HepG2 (cell line): ENCODE results near the gene PCBP1. TPM values are rescaled to one million over a fixed set of nuclear protein-coding genes. Genes with fewer than 3 reads are reported as not detected.

Experiments used
- ATAC-seq: fragments of 200-7000 bp; cut with Tn5 transposase; 3 replicates; pipeline ENCODE4 v1.9.1; 2020; ENCODE audit warnings: mild to moderate bottlenecking, moderate library complexity
- BruUV-seq: library from RNA; stranded (reverse); fragments of 400-500 nt; replicated peaks from 2 replicates; lab custom pipeline; 2021; lab: Mats Ljungman, UMichigan
- CTCF ChIA-PET: fragments of 300-600 bp; formaldehyde crosslinking; extraction: SDS; loops from one replicate; lab custom pipeline; 2021; ENCODE audit warnings: low total read pairs, inconsistent platforms, low intra/inter-chr PET ratio; lab: Yijun Ruan, JAX
- POLR2A ChIA-PET: fragments of 350-600 bp; sonication (Branson Sonifier 250); formaldehyde crosslinking; loops from one replicate; lab custom pipeline; 2020; ENCODE audit warnings: antibody characterized with exemption, inconsistent platforms; lab: Yijun Ruan, JAX
- DNase-seq: peaks from one replicate; pipeline ENCODE4 v3.0.0-alpha.2; 2015; ENCODE audit warnings: low spot score
- FAIRE-seq: peaks from 3 replicates; lab custom pipeline; 2011; peaks lifted over from hg19 to GRCh38; lab: Jason Lieb, UNC
- H2AFZ ChIP-seq: one replicate; pipeline ENCODE4 v1.6.1; 2011; ENCODE audit warnings: low read length, inconsistent platforms
- H3K27ac ChIP-seq: fragments of 300-600 bp; 3 replicates; pipeline ENCODE4 v1.8.0; 2011; ENCODE audit warnings: mixed run types, mild to moderate bottlenecking, mixed read lengths, low read length, inconsistent platforms; ENCODE audit not compliant: insufficient read depth; ENCODE audit errors: extremely low read length
- H3K27me3 ChIP-seq, 2 experiments: fragments of 200-600 bp in 1 of 2; 2 replicates in 1 of 2; 3 replicates in 1 of 2; pipeline versions ENCODE4 v1.6.0 to v1.8.0; 2011; ENCODE audit warnings: low read length in 2 of 2, mild to moderate bottlenecking in 2 of 2, moderate library complexity in 2 of 2, inconsistent platforms in 1 of 2; ENCODE audit not compliant: insufficient read depth in 2 of 2, control insufficient read depth in 1 of 2
- H3K36me3 ChIP-seq, 2 experiments: fragments of 200-600 bp in 1 of 2; replicated peaks in 1 of 2; 2 replicates in 1 of 2; 3 replicates in 1 of 2; pipeline versions ENCODE4 v1.5.1 to v1.8.0; 2011; ENCODE audit warnings: low read length in 2 of 2, inconsistent platforms in 1 of 2; ENCODE audit not compliant: insufficient read depth in 2 of 2, control insufficient read depth in 1 of 2
- H3K4me1 ChIP-seq: 2 replicates; pipeline ENCODE4 v1.5.1; 2012; ENCODE audit warnings: low read length, inconsistent platforms; ENCODE audit not compliant: insufficient read depth
- H3K4me2 ChIP-seq: 2 replicates; pipeline ENCODE4 v1.6.0; 2011; ENCODE audit warnings: low read depth, low read length, inconsistent platforms
- H3K4me3 ChIP-seq, 3 experiments: fragments of 200-600 bp in 1 of 3; sonication (generic), shearing (Covaris generic) in 1 of 3; replicated peaks in 1 of 3; 2 replicates each; pipeline ENCODE4 v1.5.1; 2011 to 2016; ENCODE audit warnings: low read length in 3 of 3, inconsistent platforms in 2 of 3, low read depth in 2 of 3, mild to moderate bottlenecking in 2 of 3, control low read depth in 1 of 3, mixed read lengths in 1 of 3; ENCODE audit not compliant: insufficient read depth in 1 of 3
- H3K79me2 ChIP-seq: one replicate; pipeline ENCODE4 v1.6.1; 2011; ENCODE audit warnings: low read length, inconsistent platforms; ENCODE audit not compliant: insufficient read depth
- H3K9ac ChIP-seq: 2 replicates; pipeline ENCODE4 v1.6.0; 2011; ENCODE audit warnings: mild to moderate bottlenecking, low read depth, low read length, inconsistent platforms; ENCODE audit not compliant: insufficient read depth
- H3K9me3 ChIP-seq: 2 replicates; pipeline ENCODE4 v1.5.1; 2012; ENCODE audit warnings: mild to moderate bottlenecking, low read length
- H4K20me1 ChIP-seq: 2 replicates; pipeline ENCODE4 v1.6.0; 2011; ENCODE audit warnings: inconsistent platforms, mild to moderate bottlenecking, low read length, moderate library complexity; ENCODE audit not compliant: insufficient read depth
- ATAD3A ChIP-seq: sonication (generic); formaldehyde crosslinking; IDR thresholded peaks from 2 replicates; pipeline ENCODE4 v1.4.0; 2020; ENCODE audit warnings: missing genetic modification reagents
- FOXP1 ChIP-seq, 2 experiments: fragments of 450-650 bp in 1 of 2; IDR thresholded peaks; 2 replicates each; pipeline ENCODE4 v1.6.1; 2017 to 2018; ENCODE audit warnings: antibody characterized with exemption in 1 of 2
- SMARCE1 ChIP-seq: fragments of 450-650 bp; IDR thresholded peaks from 2 replicates; pipeline ENCODE4 v1.6.1; 2017; ENCODE audit warnings: borderline replicate concordance
- SNAPC2 ChIP-seq: sonication (generic); formaldehyde crosslinking; IDR thresholded peaks from 2 replicates; pipeline ENCODE4 v1.8.1; 2022; ENCODE audit warnings: mild to moderate bottlenecking, missing genetic modification reagents
- ZFP62 ChIP-seq: sonication (generic); formaldehyde crosslinking; IDR thresholded peaks from 2 replicates; pipeline ENCODE4 v1.4.0; 2020; ENCODE audit warnings: missing genetic modification reagents
- ZNF335 ChIP-seq: sonication (generic); formaldehyde crosslinking; IDR thresholded peaks from 2 replicates; pipeline ENCODE4 v1.4.0; 2020; ENCODE audit warnings: missing genetic modification reagents
- ZNF33A ChIP-seq: sonication (generic); formaldehyde crosslinking; IDR thresholded peaks from 2 replicates; pipeline ENCODE4 v1.5.1; 2020; ENCODE audit warnings: missing genetic modification reagents, mild to moderate bottlenecking, moderate library complexity, borderline replicate concordance
- ZNF501 ChIP-seq: sonication (generic); formaldehyde crosslinking; IDR thresholded peaks from 2 replicates; pipeline ENCODE4 v1.5.1; 2020; ENCODE audit warnings: mild to moderate bottlenecking, moderate library complexity, missing genetic modification reagents
- ZNF552 ChIP-seq: sonication (generic); formaldehyde crosslinking; IDR thresholded peaks from 2 replicates; pipeline ENCODE4 v1.9.0; 2022; ENCODE audit warnings: missing genetic modification reagents, mild to moderate bottlenecking, borderline replicate concordance
- ZNF562 ChIP-seq: sonication (generic); formaldehyde crosslinking; IDR thresholded peaks from 2 replicates; pipeline ENCODE4 v1.8.0; 2022; ENCODE audit warnings: missing genetic modification reagents, borderline replicate concordance
- WGBS: methylation state at CpG from one replicate; pipeline ENCODE4 v1.1.6; 2017; ENCODE audit warnings: low lambda C conversion rate; 5-methylcytosine and 5-hydroxymethylcytosine counted together
- in situ Hi-C: cut with HindIII; loops from 2 replicates; pipeline ENCODE4 v1.10.0; 2017; ENCODE audit warnings: low pct_unique_long_range_greater_than_20kb; ENCODE audit not compliant: extremely low pct_ligation_motif_present
- intact Hi-C: fragments of 100-400 bp; cut with micrococcal nuclease; formaldehyde crosslinking; loops from one replicate; pipeline ENCODE4 v1.10.0; 2022; ENCODE audit not compliant: unreplicated experiment
- polyA plus RNA-seq, 8 experiments: library from polyadenylated mRNA; depleted of rRNA in 3 of 8; stranded (reverse) in 7 of 8; unstranded in 1 of 8; fragments of >200 nt; fragmentation: Illumina TruSeq in 4 of 8; extraction: Trizol in 4 of 8; gene quantifications; 2 replicates each; pipeline versions ENCODE4 v1.2.1 to v1.2.3, GENCODE V29; 2011 to 2016; ENCODE audit warnings: low read depth in 4 of 8, missing spikeins in 1 of 8, mixed read lengths in 1 of 8; ENCODE audit not compliant: insufficient read depth in 1 of 8
- total RNA-seq, 5 experiments: library from RNA; depleted of rRNA; stranded (reverse); fragments of >200 nt; fragmentation: Illumina TruSeq; extraction: Trizol; gene quantifications; 2 replicates each; pipeline ENCODE4 v1.2.3, GENCODE V29; 2016; ENCODE audit warnings: low read depth in 1 of 5
- TF ChIP-seq, protein P1 (sequence below), 2 experiments: fragments of 450-650 bp in 1 of 2; sonication (generic) in 1 of 2; formaldehyde crosslinking; IDR thresholded peaks; 2 replicates each; pipeline versions ENCODE4 v1.5.0 to v1.8.0; 2020 to 2022; ENCODE audit warnings: mild to moderate bottlenecking in 1 of 2, missing genetic modification reagents in 1 of 2
- TF ChIP-seq, protein P2 (sequence below): sonication (generic); formaldehyde crosslinking; IDR thresholded peaks from 2 replicates; pipeline ENCODE4 v1.5.0; 2020; ENCODE audit warnings: missing genetic modification reagents
- TF ChIP-seq, protein P3 (sequence below): sonication (generic); formaldehyde crosslinking; IDR thresholded peaks from 2 replicates; pipeline ENCODE4 v1.5.0; 2020; ENCODE audit warnings: missing genetic modification reagents, mild to moderate bottlenecking, borderline replicate concordance
- TF ChIP-seq, protein P4 (sequence below): sonication (generic); formaldehyde crosslinking; IDR thresholded peaks from 2 replicates; pipeline ENCODE4 v1.4.0; 2020; ENCODE audit warnings: missing genetic modification reagents
- TF ChIP-seq, protein P5 (sequence below): sonication (generic); formaldehyde crosslinking; IDR thresholded peaks from 2 replicates; pipeline ENCODE4 v1.5.0; 2020; ENCODE audit warnings: missing genetic modification reagents
- TF ChIP-seq, protein P6 (sequence below): sonication (generic); formaldehyde crosslinking; IDR thresholded peaks from 2 replicates; pipeline ENCODE4 v1.4.0; 2020; ENCODE audit warnings: missing genetic modification reagents, borderline replicate concordance

The PCBP1 gene
- total and polyA plus RNA-seq, 2 of the 13 experiments (the other 11 are each of a cell fraction or from before 2014, with no cell fraction given) = 32.0 to 137 TPM

DNA sequence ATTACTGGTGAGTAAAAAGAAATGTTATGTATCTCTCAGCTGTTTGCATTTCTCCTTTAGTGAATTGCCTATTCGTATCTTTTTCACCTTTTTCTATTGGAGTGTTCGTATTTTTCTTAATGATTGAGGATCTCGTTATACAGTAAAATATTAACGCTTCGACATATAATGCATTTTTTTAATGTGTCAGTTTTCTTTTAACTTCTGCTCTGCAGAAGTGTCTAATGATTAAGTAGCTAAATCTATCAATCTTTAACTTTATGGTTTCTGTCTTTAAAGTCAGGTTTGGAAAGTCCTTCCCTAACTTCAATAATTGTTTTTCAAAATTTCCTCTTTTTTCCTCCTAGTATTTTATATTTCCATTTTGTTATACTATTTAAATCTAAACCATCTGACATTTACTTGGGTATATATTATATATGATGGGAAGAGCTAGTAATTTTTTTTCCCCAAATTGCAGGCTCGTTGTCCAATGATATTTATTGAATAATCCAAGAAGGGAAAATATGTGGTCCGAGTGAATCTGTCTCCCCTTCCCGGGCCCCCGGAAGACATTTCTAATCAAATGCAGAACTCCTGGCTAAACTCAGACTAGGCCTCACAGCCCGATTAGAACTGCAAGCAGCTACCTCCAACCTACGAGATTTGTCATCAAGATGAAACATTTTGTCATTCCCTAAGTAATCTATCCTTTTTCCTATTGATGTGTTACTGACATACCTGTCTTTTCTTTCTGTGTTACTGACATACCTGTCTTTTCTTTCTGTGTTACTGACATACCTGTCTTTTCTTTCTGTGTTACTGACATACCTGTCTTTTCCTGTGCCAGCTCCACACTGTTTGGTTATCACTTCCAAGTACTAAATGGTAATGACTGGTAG is 17.2 kb downstream of the PCBP1 start:
- peaks cover 54% of the 10 kb centered on the region for H3K4me1 ChIP-seq
- in situ Hi-C loops (no loop called here), intact Hi-C loops (no loop called here)
- BruUV-seq = no TSS peak
- POLR2A ChIA-PET = interaction anchor here (1.2 to 9.4 kb wide), 8 partner anchors 8 to 190 kb away, joined by 3 to 423 read pairs (median 10); partner anchors contain the start of genes C2orf42, MXD1 and PCBP1
- WGBS = 31% methylated on average over 11 of the region's 11 CpGs
- no peaks in the 10 kb centered on the region for H4K20me1 ChIP-seq
- FAIRE-seq (no peak), DNase-seq (peak; percentile 69), ATAC-seq (no peak)
- no peaks in the 10 kb centered on the region for H3K36me3 ChIP-seq
- no peaks in the 10 kb centered on the region; a peak in 1 of 5 replicates for H3K27me3 ChIP-seq
- H3K4me3 ChIP-seq = peak overlapping the region in 2 of 3 experiments; percentile 45 to 59; a peak in 4 of 6 replicates
- H3K79me2 ChIP-seq = no peaks in the 10 kb centered on the region
- peak overlapping the region; percentile 55 for H3K27ac ChIP-seq
- peak overlapping the region; percentile 84 for H2AFZ ChIP-seq
- CTCF ChIA-PET = no interaction called here
- H3K9ac ChIP-seq = peak overlapping the region; percentile 71
- no peaks in the 10 kb centered on the region for H3K9me3 ChIP-seq
- peak overlapping the region; percentile 87 for H3K4me2 ChIP-seq
- TF ChIP-seq, protein P1, sequence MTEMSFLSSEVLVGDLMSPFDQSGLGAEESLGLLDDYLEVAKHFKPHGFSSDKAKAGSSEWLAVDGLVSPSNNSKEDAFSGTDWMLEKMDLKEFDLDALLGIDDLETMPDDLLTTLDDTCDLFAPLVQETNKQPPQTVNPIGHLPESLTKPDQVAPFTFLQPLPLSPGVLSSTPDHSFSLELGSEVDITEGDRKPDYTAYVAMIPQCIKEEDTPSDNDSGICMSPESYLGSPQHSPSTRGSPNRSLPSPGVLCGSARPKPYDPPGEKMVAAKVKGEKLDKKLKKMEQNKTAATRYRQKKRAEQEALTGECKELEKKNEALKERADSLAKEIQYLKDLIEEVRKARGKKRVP (CRISPR knock-in tag; IDR thresholded peaks at IDR 0.05) = no peak
- TF ChIP-seq, protein P2, sequence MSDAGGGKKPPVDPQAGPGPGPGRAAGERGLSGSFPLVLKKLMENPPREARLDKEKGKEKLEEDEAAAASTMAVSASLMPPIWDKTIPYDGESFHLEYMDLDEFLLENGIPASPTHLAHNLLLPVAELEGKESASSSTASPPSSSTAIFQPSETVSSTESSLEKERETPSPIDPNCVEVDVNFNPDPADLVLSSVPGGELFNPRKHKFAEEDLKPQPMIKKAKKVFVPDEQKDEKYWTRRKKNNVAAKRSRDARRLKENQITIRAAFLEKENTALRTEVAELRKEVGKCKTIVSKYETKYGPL = no peak
- TF ChIP-seq, protein P3, sequence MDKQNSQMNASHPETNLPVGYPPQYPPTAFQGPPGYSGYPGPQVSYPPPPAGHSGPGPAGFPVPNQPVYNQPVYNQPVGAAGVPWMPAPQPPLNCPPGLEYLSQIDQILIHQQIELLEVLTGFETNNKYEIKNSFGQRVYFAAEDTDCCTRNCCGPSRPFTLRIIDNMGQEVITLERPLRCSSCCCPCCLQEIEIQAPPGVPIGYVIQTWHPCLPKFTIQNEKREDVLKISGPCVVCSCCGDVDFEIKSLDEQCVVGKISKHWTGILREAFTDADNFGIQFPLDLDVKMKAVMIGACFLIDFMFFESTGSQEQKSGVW = no peak
- TF ChIP-seq, protein P4, sequence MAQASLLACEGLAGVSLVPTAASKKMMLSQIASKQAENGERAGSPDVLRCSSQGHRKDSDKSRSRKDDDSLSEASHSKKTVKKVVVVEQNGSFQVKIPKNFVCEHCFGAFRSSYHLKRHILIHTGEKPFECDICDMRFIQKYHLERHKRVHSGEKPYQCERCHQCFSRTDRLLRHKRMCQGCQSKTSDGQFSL (CRISPR knock-in tag) = no peak
- TF ChIP-seq ZNF335 (CRISPR knock-in tag) = peak; percentile 57; the same call in 1 of the 2 replicates
- TF ChIP-seq ZNF33A (CRISPR knock-in tag) = 0 out of 2 replicates have a peak, but pooled peaks have one; percentile 66
- TF ChIP-seq, protein P5, sequence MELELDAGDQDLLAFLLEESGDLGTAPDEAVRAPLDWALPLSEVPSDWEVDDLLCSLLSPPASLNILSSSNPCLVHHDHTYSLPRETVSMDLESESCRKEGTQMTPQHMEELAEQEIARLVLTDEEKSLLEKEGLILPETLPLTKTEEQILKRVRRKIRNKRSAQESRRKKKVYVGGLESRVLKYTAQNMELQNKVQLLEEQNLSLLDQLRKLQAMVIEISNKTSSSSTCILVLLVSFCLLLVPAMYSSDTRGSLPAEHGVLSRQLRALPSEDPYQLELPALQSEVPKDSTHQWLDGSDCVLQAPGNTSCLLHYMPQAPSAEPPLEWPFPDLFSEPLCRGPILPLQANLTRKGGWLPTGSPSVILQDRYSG (CRISPR knock-in tag) = no peak
- no peak for TF ChIP-seq SMARCE1
- no peak for TF ChIP-seq ZNF562 (CRISPR knock-in tag)
- TF ChIP-seq ZNF552 = no peak
- 0 out of 2 replicates have a peak, but pooled peaks have one; percentile 16 for TF ChIP-seq FOXP1 (IDR thresholded peaks at IDR 0.05)
- TF ChIP-seq FOXP1 (CRISPR knock-in tag; IDR thresholded peaks at IDR 0.05) = no peak
- no peak for TF ChIP-seq SNAPC2 (CRISPR knock-in tag)
- TF ChIP-seq, protein P6, sequence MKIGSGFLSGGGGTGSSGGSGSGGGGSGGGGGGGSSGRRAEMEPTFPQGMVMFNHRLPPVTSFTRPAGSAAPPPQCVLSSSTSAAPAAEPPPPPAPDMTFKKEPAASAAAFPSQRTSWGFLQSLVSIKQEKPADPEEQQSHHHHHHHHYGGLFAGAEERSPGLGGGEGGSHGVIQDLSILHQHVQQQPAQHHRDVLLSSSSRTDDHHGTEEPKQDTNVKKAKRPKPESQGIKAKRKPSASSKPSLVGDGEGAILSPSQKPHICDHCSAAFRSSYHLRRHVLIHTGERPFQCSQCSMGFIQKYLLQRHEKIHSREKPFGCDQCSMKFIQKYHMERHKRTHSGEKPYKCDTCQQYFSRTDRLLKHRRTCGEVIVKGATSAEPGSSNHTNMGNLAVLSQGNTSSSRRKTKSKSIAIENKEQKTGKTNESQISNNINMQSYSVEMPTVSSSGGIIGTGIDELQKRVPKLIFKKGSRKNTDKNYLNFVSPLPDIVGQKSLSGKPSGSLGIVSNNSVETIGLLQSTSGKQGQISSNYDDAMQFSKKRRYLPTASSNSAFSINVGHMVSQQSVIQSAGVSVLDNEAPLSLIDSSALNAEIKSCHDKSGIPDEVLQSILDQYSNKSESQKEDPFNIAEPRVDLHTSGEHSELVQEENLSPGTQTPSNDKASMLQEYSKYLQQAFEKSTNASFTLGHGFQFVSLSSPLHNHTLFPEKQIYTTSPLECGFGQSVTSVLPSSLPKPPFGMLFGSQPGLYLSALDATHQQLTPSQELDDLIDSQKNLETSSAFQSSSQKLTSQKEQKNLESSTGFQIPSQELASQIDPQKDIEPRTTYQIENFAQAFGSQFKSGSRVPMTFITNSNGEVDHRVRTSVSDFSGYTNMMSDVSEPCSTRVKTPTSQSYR (CRISPR knock-in tag) = no peak; the same call in 1 of the 2 replicates
- no peak for TF ChIP-seq ZFP62 (CRISPR knock-in tag)
- TF ChIP-seq ATAD3A (CRISPR knock-in tag) = no peak
- no peak for TF ChIP-seq ZNF501 (CRISPR knock-in tag)
